GM18867 (cell line): Measurements from ENCODE around the gene KRTAP5-6.
"Not testable (repeated sequence)": the region's sequence is repeated elsewhere in the genome, so short reads cannot be mapped to it uniquely, and the experiment has no call there.

Experiments used
- ATAC-seq: cut with Tn5 transposase; IDR thresholded peaks from one replicate; pipeline ENCODE4 v1.9.1; 2021; ENCODE audit warnings: mild to moderate bottlenecking, moderate library complexity; ENCODE audit not compliant: unreplicated experiment

KRTAP5-6 gene

DNA sequence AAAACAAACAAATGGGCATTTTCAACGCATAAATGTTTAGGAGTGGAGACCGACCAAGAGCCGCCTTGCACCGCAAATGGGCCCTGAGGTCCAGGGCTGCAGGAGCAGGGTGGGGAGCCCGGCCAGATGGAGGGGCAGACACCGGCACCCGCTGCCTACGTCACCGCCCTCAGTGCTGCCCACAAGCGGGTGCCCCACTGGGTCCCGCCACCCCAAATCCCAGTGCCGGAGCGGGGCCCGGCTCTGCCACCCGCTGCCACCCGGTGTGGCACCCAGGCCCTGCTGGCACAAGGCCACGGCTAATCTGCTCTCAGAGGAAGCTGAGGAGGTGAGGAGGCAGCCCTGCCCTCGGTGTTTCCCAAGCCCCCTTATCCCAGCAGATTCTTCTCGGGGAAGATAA lies 13.8 kb upstream of the KRTAP5-6 start:
- ATAC-seq: not testable (repeated sequence)

DNA sequence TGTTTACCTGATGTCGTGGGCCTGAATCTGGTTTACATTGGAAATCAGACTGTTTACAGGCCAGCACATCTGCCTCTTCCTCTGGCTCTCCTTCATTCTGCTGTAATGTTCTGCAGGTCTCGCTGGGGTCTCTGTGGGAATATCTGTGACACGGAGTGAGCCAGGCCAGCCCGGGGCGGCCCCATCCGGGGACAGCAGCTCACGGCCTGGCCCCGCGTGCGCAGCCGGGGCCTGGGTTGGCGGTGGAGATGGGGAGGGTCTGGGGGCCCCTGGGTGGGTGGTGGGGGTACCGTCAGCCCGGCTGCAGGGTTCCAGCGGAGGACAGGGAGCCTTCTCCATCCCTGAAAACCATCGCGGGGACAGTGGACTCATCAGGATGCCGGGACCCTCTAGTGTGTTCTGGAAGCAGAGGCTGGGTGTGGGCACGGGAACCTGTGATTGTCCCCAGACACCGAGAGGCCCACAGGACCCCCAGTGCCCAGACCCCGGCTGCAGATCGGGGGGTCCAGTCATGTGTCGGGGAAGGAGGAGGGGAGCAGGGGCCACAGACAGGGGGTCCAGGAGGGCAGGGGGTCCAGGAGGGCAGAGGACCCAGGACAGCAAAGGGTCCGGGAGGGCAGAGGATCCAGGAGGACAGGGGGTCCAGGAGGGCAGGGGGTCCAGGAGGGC lies 13.0 kb upstream of the KRTAP5-6 start:
- not testable (repeated sequence) for ATAC-seq

DNA sequence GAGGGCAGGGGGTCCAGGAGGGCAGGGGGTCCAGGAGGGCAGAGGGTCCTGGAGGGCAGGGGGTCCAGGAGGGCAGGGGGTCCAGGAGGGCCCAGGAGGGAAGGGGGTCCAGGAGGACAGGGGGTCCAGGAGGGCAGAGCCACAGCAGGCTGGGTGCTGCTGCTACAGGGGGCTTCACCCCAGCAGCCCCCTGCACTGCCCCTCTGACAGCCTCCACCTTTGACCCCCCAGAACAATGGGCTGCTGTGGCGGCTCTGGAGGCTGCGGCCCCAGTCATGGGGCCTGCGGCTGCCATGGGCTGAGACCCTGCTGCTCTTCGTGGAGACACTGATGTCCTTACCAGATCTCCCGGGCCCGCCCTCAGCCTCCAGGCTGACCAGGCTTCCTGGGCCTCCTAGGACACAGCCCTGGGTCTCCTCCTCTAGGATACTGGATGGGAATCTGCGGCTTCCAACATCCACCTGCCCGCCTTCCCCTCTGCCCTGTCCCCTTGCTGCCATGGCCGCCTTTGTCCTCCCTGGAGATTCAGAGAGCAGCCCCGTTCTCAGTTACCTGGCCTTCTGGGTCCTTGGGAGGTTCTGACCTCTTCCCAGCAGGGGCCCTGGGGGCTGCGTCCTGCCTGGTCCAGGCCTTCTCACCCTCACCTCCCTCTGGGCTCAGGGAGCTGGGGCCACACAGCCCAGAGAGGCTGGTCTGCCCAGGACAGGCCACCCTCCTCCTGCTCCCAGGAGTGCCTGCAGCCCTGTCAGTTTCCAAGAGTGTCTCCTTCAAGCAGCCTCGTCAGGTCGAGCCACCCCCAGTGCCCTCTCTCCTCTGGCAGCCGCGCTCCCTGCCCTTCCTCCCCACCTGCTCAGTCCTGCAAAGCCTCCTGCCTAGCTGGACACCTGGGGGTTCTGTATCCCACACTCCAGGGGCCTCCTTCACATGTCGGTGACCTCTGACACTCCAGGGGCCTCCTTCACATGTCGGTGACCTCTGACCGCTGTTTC lies 11.8 kb upstream of the KRTAP5-6 start:
- ATAC-seq: not testable (repeated sequence)

DNA sequence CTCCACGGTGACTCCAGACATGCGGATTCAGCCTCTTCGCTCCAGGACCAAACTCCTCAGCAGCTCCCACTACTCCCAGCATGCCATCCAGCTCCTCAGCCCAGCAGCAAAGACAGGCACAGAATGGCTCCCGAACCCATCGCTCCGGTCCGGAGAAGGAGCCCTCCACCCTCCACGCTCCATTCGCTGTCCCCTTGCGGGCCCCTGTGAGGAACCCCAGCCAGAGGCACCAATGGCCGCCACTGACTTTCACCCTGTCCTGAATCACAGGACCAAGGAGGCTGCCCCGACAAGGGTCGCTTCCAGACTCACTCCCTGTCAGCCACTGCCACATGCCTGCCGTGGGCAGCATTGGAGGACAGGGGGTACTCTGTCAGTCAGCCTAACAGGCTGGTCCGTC lies 10.8 kb upstream of the KRTAP5-6 start:
- not testable (repeated sequence) for ATAC-seq

DNA sequence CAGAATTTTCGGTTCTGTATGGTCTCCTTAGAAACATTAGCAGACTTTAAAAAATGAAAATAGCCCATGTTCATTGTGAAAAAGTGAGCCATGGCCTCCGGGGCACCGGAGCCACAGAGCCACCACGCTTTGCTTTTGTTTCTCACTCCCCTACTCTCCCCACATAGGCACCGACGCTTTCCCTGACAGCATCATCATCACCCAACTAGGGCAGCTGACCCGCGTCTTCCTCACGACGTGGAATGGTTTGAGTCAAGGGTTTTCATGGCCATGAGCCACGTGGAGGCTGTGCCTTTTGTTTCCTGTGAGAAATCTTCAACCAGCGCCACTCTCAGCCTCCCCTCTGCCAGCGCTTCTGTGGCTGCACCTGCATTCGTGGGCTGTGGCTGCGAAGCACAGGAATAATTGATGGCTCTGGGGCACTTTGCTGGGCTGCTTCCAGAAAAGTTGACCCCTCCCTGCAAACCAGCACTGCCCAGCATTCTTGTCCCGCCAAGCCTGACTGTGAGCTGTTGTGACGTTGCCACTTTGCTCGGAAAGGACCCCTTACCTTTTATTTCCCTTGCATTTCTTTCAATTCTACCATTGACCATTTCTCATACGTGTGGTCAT lies 8.6 kb upstream of the KRTAP5-6 start:
- not testable (repeated sequence) for ATAC-seq

DNA sequence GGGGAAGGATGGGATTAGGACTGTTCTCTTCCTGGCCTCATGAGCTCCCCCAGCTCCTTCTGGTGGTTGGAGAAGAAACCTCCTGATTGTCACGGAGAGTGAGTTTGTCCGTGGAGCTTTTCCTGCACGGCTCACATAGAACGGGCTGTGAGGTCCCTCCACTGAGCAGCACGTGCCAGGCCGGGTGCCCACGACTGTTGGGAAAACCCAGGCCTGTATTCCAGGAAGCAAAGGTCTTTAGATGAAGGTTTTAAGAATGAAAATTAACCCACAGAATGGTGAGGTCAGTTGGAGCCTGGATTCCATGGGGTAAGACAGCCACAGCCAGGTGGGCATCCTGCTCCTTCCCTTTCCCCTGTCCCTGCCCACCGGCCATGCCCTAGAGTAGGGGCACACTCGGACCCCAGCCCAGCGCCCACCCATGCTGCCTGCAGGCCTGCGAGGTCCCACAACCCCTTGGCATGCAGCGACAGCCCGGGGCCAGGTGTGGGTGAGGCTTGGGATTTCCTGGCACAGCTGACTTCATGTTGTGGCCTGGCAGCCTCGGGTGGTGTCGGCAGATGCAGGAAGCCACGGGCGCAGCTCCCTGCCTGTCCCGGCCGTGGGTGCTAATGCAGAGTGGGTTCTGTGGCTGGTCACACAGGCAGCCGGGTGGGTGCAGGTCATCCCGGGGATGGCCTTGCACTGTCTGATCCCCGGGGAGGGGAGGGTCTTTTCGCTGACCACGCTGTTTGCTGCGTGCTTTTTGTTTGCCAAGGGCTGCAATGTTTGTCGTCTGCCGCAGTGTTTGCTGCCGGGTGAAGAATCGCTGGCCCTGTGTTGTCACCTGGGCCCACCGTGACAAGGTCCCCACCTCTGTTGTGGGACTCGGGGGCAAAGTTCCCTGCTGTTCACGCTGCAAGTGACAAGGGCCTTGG lies 7.5 kb upstream of the KRTAP5-6 start:
- not testable (repeated sequence) for ATAC-seq

DNA sequence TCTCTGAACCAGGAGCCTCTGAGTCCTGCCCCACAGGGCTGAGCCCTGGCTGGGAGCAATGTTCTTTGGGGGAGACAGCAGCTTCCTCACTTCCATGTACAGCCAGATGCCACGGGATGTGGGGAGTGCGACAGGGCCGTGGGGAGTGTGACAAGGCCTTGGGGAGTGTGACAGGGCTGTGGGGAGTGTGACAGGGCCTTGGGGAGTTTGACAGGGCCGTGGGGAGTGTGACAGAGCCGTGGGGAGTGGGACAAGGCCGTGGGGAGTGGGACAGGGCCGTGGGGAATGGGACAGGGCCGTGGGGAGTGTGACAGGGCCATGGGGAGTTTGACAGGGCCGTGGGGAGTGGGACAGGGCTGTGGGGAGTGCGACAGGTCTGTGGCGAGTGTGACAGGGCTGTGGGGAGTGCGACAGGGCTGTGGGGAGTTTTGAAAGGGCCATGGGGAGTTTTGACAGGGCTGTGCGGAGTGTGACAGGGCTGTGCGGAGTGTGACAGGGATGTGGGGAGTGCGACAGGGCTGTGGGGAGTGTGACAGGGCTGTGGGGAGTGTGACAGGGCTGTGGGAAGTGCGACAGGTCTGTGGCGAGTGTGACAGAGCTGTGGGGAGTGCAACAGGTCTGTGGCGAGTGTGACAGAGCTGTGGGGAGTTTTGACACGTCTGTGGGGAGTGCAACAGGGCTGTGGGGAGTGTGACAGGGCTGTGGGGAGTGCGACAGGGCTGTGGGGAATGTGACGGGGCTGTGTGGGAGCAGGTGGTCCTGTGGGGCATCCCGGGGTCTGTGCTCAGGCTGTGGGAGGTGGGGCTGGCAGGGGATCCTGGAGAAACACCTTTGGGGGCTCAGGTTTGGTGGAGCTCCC lies 6.6 kb upstream of the KRTAP5-6 start:
- no peak for ATAC-seq

DNA sequence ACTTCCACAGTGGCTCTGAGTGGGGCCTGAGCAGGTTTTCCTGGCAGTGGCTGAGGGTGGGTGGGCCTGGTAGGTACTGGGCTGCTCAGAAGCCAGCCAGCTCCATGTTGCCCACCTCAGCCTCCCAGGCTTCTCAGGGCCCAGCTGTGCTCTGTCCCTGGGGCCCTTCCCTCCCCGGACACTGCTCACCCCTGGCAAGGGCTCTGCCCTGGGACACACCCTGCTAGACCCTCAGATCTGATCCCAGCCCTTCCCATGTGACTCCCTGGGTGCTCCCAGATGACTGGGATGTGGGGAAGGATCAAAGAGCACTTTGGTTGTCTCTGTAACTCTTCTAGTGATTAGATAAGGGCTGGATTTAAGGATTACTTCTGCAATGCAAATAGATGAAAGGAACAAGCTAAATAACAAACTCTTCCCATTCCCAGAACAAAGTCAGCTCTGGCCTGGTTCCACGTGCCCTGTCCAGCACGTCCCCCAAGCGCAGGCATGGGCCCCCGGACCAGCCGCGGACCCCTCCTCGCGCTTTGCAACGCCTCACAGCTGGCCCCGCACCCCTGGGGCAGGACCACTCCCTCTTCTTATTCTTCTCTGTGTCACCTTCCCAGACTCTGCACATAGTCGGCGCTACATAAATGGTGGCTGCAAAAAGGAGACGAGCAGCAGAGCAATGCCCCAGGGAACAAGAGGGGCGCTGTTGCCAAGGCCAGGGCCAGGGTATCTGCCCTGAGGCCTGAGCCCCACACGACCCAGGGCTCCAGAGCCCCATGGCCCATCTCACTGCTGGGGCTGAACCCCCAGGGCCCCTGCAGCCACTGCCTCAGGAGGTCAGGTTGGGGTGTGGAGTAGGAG lies 5.7 kb upstream of the KRTAP5-6 start:
- ATAC-seq: no peak

DNA sequence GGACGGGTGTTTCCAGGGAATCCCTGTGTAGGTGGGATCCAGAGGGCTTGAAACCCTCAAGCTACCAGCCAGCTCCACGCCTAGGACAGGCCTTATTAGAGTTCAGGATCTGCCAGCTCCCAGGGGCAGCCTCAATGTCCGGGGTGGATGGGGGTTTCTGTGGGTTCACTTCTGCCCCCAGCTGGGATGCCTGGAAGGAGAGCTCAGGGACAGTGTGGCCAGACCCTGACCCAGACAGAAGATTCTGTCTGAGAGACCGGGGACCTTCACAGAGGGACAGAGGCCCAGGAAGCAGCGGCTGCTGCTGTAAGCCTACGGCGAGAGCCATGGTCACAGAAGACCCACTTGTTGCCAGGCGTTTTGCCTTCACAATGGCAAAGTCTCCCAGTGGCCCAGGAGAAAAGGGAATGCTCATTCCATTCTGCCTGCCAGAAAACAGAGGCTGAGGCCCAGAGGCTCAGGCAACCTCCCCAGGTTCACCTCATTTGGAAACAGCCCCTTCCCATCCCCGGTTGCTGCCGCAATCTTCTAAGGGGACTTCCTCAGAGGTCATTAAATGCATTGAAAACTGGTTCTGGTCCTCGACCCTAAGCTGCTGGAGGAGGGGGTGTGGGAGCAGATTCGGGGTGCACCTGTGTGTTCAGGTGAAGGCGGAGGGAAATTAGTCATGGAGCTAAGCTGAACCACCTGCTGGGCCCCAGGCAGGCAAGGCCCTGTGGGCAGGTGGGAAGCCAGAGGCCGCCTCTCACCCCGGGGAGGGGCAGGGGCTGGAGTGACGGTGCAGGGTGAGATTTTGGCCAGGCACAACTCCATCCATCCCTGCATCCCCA lies 4.9 kb upstream of the KRTAP5-6 start:
- no peak for ATAC-seq

DNA sequence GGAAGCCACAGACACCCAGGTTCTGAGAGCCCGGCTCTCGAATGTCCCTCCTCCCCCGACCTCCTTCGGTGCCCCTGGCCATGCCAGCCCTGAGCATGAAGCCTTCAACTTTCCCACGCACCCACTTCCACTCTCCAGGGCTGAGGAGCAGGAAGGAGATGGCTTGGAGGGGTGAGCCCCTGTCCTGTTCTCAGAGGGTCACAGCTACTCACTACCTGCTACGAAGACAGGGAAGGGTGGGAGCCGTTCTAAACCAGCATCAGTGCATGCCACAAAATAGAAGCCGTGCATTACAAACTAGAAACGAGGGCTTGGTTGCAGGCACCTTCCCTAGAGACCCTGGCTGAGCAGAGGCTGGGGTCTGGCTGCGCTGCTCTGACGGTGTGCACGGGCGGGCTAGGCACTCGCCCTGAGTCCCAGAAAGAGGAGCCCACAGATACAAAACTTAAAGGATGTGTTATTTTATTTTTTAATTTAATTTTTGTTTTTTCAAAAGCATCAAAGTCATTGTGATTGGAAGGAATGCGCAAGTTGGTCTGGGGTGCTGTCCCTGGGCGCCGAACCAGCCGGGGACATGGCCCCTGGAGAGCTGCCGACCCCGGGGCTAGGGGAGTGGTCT lies 4.2 kb upstream of the KRTAP5-6 start:
- no peak for ATAC-seq

DNA sequence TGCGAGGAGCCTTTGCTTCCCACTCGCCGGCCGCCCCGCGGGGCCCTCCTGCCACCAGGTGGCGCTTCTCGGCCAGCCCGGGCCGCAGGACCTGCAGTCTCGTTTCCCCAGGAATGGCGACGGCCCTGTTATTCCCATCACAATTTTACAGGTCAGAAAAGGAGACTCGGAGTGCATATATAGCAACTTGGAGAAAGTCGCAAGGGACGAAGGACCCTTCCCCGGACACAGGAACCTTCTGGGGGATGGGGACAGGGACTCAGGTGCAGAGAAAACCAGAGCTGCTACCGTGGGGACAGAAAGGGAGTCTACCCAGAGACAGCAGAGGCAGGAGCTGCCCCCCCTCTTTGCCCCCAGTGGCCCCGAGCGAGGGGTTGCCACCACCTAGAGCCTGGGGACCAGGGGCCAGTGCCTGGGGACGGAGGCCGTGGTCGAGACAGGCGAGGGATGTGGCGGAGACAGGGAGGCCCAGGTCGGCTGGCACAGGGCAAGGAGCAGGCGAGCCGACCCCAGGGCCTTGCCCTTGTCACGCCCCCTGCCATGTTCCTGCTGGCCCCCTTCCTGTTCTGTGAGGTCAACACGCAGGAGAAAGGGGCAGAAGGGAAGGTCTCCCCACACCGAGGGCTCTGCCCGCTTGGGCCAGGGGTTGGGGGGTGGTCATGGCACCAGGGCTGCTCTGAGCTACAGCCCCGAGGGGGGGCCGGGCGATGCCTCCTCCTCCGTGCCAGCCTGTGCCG lies 3.5 kb upstream of the KRTAP5-6 start:
- no peak for ATAC-seq

DNA sequence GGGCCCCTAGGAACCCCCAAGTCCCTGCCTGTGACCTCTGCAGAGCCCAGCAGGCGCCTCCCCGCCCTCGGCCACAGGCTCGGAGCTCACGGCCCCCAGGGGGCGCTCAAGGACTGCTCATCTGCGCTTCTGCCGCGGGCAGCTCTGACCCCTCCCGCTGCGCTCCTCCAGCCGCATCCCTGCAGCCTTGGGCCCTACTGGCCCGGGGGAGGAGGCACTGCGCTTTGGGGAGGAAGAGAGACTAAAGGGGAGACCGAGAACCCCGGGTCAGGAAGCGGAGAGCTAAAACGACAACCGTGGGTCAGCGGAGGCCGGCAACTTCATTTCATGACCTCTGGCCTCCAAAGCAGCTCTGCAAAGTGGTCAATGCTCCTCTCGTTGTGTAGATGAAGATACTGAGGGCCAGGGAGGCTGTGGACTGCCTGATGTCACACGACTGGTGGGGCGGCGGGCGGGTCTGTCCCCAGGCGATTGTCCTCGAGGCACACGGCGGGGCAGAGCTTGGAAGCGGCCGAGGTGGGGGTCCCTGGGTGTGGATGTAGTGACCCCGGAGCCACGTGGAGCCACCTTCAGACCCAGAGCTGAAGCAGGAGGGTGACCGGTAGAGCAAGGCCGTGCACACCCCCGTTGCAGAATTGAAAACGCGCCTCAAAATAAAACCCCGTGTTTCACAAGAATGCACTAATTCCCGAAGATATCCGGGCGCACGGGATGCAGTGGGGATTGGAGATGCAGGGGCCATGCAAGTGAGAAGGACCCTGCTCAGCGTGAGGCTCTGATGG lies 2.7 kb upstream of the KRTAP5-6 start:
- no peak for ATAC-seq

DNA sequence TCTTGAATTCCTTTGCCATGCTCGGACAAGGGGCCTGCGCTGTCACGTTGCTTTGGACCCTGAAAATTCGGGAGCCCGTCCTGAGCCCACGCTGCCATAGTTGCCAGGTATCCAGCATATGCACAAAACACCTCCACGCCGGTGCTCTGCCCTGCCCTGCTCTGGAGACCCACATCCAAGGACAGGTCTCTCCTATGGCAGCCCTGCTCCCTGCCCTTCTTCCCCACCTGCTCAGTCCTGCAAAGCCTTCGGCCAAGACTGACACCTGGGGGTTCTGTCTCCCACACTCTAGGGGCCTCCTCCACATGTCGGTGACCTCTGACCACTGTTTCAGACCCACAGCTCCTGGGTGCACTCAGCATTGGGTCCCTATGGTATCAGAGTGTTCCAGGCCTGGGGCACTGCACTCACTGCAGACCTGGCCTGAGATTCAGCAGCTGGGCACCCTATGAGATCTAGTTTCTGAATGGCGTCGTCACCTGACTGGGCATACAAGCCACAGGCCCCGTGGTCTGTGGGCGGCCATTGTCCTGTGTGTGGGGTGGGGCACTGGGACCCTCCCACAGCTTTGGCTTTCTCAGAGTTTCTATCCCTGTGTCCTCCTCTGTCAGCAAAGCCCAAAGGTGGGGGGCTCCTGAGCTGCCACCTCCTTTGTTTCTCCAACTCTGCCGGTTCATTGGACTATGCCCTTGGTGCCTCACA lies 2.0 kb upstream of the KRTAP5-6 start:
- ATAC-seq: no peak

DNA sequence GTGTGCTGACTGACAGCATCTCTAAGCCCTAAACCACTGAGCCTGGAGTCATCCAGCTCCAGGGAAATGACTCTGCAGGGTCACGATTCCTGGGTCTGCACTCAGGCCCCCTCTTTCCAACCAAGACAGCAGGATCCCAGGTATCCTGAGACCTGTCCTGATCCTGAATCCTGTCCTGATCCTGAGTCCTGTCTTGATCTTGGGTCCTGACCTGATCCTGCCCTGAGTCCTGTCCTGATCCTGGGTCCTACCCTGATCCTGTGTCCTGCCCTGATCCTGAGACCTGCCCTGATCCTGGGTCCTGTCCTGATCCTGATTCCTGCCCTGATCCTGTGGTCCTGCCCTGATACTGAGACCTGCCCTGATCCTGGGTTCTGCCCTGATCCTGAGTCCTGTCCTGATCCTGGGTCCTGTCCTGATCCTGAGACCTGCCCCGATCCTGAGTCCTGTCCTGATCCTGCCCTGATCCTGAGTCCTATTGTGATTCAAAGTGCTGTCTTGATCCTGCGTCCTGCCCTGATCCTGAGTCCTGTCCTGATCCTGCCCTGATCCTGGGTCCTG lies 1.4 kb upstream of the KRTAP5-6 start:
- no peak for ATAC-seq

DNA sequence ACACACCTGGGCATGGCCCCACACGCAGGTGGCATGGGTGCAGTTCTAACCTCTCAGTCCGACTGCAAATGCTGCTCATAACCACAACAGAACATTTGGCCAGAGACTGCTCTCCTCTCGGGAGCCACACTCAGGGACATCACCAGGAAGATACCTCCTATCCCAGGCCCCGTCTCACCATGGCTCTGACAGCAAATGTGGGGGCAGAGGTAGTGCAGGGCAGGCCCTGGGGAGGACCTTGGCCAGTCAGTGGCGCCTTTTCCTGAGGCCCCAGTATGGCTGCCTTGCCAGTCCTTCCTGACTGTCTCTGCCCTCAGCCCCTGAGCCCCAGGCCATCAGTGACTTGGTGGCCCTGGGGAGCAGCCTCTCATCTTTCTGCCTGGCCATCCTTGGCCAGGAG lies 2.8 kb downstream of the KRTAP5-6 start:
- ATAC-seq: no peak
